Trophoblast cell (in vitro differentiated cells and primary cell): ENCODE measurements around the gene ZIC2.

ENCODE experiments used
- DNase-seq, 2 donors: peaks; one replicate each; pipeline ENCODE4 v3.0.0-alpha.2; 2016
- H2AFZ ChIP-seq: 2 replicates; pipeline ENCODE4 v1.6.1; 2013; ENCODE audit warnings: low read length, moderate library complexity, mild to moderate bottlenecking; ENCODE audit not compliant: insufficient read depth, poor library complexity
- H2AK5ac ChIP-seq: 2 replicates; pipeline ENCODE4 v1.6.1; 2013; ENCODE audit warnings: mild to moderate bottlenecking, low read length
- H2BK120ac ChIP-seq: 2 replicates; pipeline ENCODE4 v1.6.1; 2013; ENCODE audit warnings: low read length, mild to moderate bottlenecking, moderate library complexity; ENCODE audit not compliant: insufficient read depth, poor library complexity
- H2BK12ac ChIP-seq: 2 replicates; pipeline ENCODE4 v1.6.1; 2013; ENCODE audit warnings: mild to moderate bottlenecking, low read length, moderate library complexity
- H2BK5ac ChIP-seq: 2 replicates; pipeline ENCODE4 v1.6.1; 2013; ENCODE audit warnings: low read length, low read depth, moderate library complexity, mild to moderate bottlenecking; ENCODE audit not compliant: poor library complexity
- H3K14ac ChIP-seq: 2 replicates; pipeline ENCODE4 v1.6.1; 2013; ENCODE audit warnings: mild to moderate bottlenecking, low read length
- H3K18ac ChIP-seq: 2 replicates; pipeline ENCODE4 v1.6.1; 2013; ENCODE audit warnings: mild to moderate bottlenecking, low read length
- H3K23ac ChIP-seq: 2 replicates; pipeline ENCODE4 v1.6.1; 2013; ENCODE audit warnings: low read length
- H3K27ac ChIP-seq: 2 replicates; pipeline ENCODE4 v1.5.1; 2013; ENCODE audit warnings: low read depth, mild to moderate bottlenecking, inconsistent platforms, low read length, moderate library complexity
- H3K27me3 ChIP-seq: 2 replicates; pipeline ENCODE4 v1.6.1; 2013; ENCODE audit warnings: inconsistent platforms, mild to moderate bottlenecking, low read length, moderate library complexity; ENCODE audit not compliant: insufficient read depth
- H3K36me3 ChIP-seq, 2 experiments: 1 replicate in 1 of 2; 2 replicates in 1 of 2; pipeline ENCODE4 v1.6.1; 2013; ENCODE audit warnings: low read length in 2 of 2, mild to moderate bottlenecking in 2 of 2, moderate library complexity in 1 of 2; ENCODE audit not compliant: insufficient read depth in 2 of 2, control insufficient read depth in 1 of 2
- H3K4ac ChIP-seq: 2 replicates; pipeline ENCODE4 v1.6.1; 2013; ENCODE audit warnings: low read depth, mild to moderate bottlenecking, low read length, moderate library complexity
- H3K4me1 ChIP-seq, 2 experiments: 1 replicate in 1 of 2; 2 replicates in 1 of 2; pipeline ENCODE4 v1.6.1; 2013; ENCODE audit warnings: low read length in 2 of 2, mild to moderate bottlenecking in 2 of 2, moderate library complexity in 1 of 2; ENCODE audit not compliant: insufficient read depth in 2 of 2, control insufficient read depth in 1 of 2
- H3K4me2 ChIP-seq: 2 replicates; pipeline ENCODE4 v1.6.1; 2013; ENCODE audit warnings: inconsistent platforms, mild to moderate bottlenecking, low read length, moderate library complexity
- H3K4me3 ChIP-seq: 2 replicates; pipeline ENCODE4 v1.5.1; 2013; ENCODE audit warnings: mild to moderate bottlenecking, low read depth, low read length, inconsistent platforms
- H3K79me1 ChIP-seq: one replicate; pipeline ENCODE4 v1.6.1; 2013; ENCODE audit warnings: low read length
- H3K79me2 ChIP-seq: 2 replicates; pipeline ENCODE4 v1.6.1; 2013; ENCODE audit warnings: low read length, mild to moderate bottlenecking; ENCODE audit not compliant: control insufficient read depth, insufficient read depth, poor library complexity
- H3K9ac ChIP-seq: 2 replicates; pipeline ENCODE4 v1.6.1; 2013; ENCODE audit warnings: mild to moderate bottlenecking, low read length
- H3K9me3 ChIP-seq: 2 replicates; pipeline ENCODE4 v1.6.1; 2013; ENCODE audit warnings: low read depth, mild to moderate bottlenecking, control low read depth, inconsistent platforms, low read length; ENCODE audit not compliant: insufficient read depth
- H4K12ac ChIP-seq: 2 replicates; pipeline ENCODE4 v1.6.1; 2013; ENCODE audit warnings: low read depth, mild to moderate bottlenecking, low read length, moderate library complexity
- H4K8ac ChIP-seq: 2 replicates; pipeline ENCODE4 v1.6.1; 2013; ENCODE audit warnings: low read depth, mild to moderate bottlenecking, low read length, moderate library complexity
- H4K91ac ChIP-seq: one replicate; pipeline ENCODE4 v1.6.1; 2013; ENCODE audit warnings: low read depth, mild to moderate bottlenecking, low read length, moderate library complexity
- whole genome bisulfite sequencing: extraction: QIAGEN DNeasy Blood & Tissue Kit; methylation state at CpG from one replicate; pipeline ENCODE4 v1.1.7; 2013; ENCODE audit warnings: missing lambda C conversion rate; ENCODE audit not compliant: insufficient read length, insufficient coverage; ENCODE audit errors: extremely low coverage; 5-methylcytosine and 5-hydroxymethylcytosine counted together

ZIC2 gene

DNA sequence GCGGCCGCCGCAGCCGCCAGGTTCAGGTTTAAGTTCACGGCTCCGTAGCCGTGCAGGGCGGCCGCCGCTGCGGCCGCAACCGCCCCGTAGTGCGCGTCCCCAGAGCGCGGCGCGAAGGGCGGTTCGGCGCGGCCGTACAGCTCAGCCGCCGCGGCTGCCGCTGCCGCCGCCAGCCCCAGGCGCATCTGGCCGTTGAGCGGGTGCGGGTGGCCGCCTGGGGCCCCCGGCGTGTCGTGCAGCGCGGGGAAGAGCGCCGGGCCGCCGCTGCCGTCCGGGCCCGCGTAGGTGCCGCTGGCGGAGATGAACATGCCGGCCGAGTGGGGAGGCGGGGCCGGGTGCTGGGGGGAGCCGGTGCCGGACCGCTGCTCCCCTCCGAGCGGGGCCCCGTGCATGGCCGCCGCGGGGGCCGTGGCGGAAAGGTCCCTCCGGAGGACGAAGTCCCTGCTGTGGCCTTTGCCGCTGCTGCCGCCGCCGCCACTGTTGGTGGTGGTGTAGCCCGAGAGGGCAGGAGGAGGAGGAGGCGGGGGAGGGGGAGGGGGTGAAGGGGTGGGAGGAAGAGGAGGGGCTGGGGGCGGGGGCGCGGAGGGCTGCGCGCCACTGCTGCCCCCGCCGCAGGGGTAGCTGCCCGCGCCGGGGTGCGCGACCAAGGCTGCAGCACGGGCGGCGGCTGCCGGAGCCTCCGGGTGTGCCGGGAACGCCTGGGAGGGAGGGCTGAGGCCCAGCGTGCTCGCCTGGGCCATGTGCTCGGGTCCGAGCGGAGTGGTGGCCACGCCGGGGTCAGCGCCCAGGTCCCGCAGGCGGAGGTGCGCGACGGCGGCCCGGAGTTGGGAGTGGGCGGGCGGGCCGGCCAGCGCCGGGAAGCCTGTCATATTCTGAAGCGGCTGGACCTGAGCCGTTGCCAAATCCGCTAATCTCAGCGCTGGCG lies 10.7 kb upstream of the ZIC2 start:
- no peak overlapping the region for H2BK12ac ChIP-seq
- H4K8ac ChIP-seq, result no peak overlapping the region
- no peak overlapping the region for H4K91ac ChIP-seq
- WGBS, result no CpG with 5 or more reads among the region's 118 CpGs
- peak overlapping the region; percentile 65 for H3K4me2 ChIP-seq
- H2BK5ac ChIP-seq, result no peak overlapping the region
- no peak overlapping the region for H3K27ac ChIP-seq
- no peak overlapping the region for H2BK120ac ChIP-seq
- H3K14ac ChIP-seq, result no peak overlapping the region
- H2AFZ ChIP-seq, result peak overlapping the region; percentile 10
- no peaks in the 10 kb centered on the region for H3K79me2 ChIP-seq
- H3K23ac ChIP-seq, result no peak overlapping the region
- DNase-seq, result peak in 1 of 2 donors; percentile 47
- no peak overlapping the region for H3K9ac ChIP-seq
- no peak overlapping the region for H3K4me3 ChIP-seq
- peaks cover 14 to 15% of the 10 kb centered on the region in 2 experiments for H3K4me1 ChIP-seq
- no peak overlapping the region for H3K18ac ChIP-seq
- H3K36me3 ChIP-seq, result no peaks in the 10 kb centered on the region
- H3K27me3 ChIP-seq, result peaks cover 70% of the 10 kb centered on the region
- H3K4ac ChIP-seq, result no peak overlapping the region
- H2AK5ac ChIP-seq, result no peak overlapping the region
- H3K79me1 ChIP-seq, result no peaks in the 10 kb centered on the region
- no peak overlapping the region for H4K12ac ChIP-seq
- H3K9me3 ChIP-seq, result peaks cover 6% of the 10 kb centered on the region

DNA sequence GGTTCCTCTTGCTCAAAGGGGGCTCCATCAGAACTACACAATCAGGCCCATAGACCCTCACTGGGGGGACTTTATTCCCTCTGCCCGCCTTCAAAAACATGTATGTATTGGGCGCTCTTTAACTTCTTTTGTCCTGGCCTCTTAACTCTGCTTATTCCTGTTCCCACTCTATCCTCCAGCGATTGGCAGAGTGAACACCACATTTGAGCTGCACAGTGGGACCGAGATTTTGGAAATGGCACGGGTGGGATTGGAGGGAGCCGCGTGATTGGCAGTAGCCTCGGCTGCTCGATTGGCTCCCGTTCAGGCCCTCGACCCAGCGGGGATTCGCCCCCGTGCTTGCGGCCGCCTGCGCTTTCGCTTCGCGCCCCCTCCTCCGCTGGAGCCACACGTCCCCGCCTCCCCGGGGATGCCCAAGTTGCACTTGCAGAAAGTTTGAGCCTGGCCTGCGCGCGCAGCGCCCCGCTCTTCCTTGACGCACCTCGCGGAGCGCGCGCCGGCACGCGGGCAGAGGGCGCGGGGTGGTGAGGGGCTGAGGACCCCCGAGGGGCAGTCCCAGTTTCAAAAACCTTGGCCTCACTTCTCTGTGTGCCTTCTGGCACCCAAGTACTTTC lies 9.9 kb upstream of the ZIC2 start, which contains the start of gene ZIC5:
Gene ZIC5, minus strand, starts transcription at position 192 of the 614 bp plus-strand sequence. Its CDS starts 164 bp downstream, at position 28.
- no peaks in the 10 kb centered on the region for H3K79me1 ChIP-seq
- H2BK120ac ChIP-seq, result no peak within 1 kb of the TSS
- WGBS, result no CpG with 5 or more reads among the region's 41 CpGs

DNA sequence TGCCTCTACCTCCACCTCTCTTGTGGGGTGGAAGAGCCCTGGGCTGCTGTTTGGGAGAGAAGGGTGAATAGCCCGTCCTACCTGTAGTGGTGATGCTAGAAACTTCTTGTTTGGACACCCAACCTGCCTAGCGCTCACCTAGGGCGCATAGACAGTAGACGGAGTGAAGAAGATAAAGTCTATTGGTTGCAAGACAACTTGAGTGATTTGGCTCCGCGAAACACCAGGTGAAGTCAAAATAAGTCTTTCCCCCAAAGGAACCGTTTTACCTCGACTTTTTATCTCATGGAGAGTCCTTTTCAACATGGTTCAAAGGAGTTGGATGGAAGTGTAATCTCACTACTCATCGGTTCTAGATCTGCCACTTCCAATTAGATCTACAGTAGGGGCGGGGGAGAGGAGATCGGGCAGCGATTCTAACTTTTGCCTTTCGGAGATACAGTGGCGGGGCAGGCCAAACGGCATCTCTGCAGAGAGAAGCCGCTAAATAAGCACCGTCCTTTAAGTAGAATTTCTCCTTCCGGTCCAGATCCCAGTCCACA lies 9.3 kb upstream of the ZIC2 start:
- H2BK120ac ChIP-seq, result no peak overlapping the region
- H2BK12ac ChIP-seq, result no peak overlapping the region
- H4K8ac ChIP-seq, result no peak overlapping the region
- H2AFZ ChIP-seq, result no peak overlapping the region
- no peak overlapping the region for H4K91ac ChIP-seq
- no peaks in the 10 kb centered on the region for H3K36me3 ChIP-seq
- no CpG with 5 or more reads among the region's 18 CpGs for WGBS
- DNase-seq, result no peak
- no peak overlapping the region for H3K4me3 ChIP-seq
- H3K79me1 ChIP-seq, result no peaks in the 10 kb centered on the region
- peaks cover 78% of the 10 kb centered on the region for H3K27me3 ChIP-seq
- no peak overlapping the region for H3K18ac ChIP-seq
- no peak overlapping the region for H3K14ac ChIP-seq
- no peaks in the 10 kb centered on the region for H3K79me2 ChIP-seq
- H3K9ac ChIP-seq, result no peak overlapping the region
- H3K4me2 ChIP-seq, result no peak overlapping the region
- H3K4ac ChIP-seq, result no peak overlapping the region
- no peak overlapping the region for H4K12ac ChIP-seq
- peaks cover 6% of the 10 kb centered on the region for H3K9me3 ChIP-seq
- no peak overlapping the region for H2AK5ac ChIP-seq
- H3K4me1 ChIP-seq, result peaks cover 14 to 15% of the 10 kb centered on the region in 2 experiments
- no peak overlapping the region for H3K23ac ChIP-seq
- H3K27ac ChIP-seq, result no peak overlapping the region
- H2BK5ac ChIP-seq, result no peak overlapping the region

More for the DNA sequence above, 9.9 kb upstream of the ZIC2 start, which contains the start of gene ZIC5:
- Histone ChIP-seq H3K4me3 (no peak within 1 kb of the TSS), H2AFZ (peak within 1 kb of the TSS; percentile 10), H3K27ac (no peak within 1 kb of the TSS), H3K18ac (no peak within 1 kb of the TSS), H3K79me2 (no peaks in the 10 kb centered on the region), H2BK5ac (no peak within 1 kb of the TSS), H3K4me2 (peak within 1 kb of the TSS; percentile 65), H3K14ac (no peak within 1 kb of the TSS), H4K91ac (no peak within 1 kb of the TSS), H3K9me3 (peaks cover 6% of the 10 kb centered on the region), H2AK5ac (no peak within 1 kb of the TSS), H3K4me1 (peaks cover 14 to 15% of the 10 kb centered on the region in 2 experiments), H3K4ac (no peak within 1 kb of the TSS), H4K12ac (no peak within 1 kb of the TSS), H4K8ac (no peak within 1 kb of the TSS), H3K36me3 (no peaks in the 10 kb centered on the region), H3K23ac (no peak within 1 kb of the TSS), H2BK12ac (no peak within 1 kb of the TSS), H3K9ac (no peak within 1 kb of the TSS), H3K27me3 (peaks cover 76% of the 10 kb centered on the region)
- DNase-seq, result no peak

DNA sequence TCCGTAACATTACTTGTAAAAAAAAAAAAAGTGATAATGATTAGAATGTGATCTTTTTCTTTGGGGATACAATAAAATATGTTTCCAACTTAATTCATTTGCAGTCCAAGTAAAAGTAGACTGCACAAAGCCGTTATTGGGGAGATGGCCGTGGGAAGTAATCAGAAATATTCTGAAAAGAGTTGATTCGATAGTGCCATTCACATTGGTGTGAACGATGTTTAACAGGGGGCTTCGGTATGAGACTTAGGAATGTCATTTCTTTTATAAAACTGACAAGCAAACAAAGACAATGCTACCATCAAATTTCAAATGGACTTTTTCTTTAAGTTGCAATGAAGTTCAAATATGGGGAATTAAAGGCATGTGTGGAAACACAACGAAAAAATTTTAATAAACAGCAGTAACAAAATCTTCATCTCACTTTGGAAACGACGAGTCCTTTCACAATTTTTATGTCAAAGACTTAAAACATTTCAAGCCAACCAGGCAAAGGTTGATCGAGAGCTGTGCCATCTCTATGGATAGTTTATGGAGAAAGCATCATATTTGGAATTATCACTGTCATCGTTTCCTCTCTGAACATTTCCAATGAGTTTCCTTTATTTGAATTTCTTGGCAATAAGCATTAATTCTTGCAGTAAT lies 8.3 kb upstream of the ZIC2 start:
- H3K36me3 ChIP-seq, result no peaks in the 10 kb centered on the region

More for the DNA sequence above, 8.3 kb upstream of the ZIC2 start:
- Histone ChIP-seq H3K4ac (no peak overlapping the region), H2BK12ac (no peak overlapping the region), H4K8ac (no peak overlapping the region), H3K79me2 (no peaks in the 10 kb centered on the region), H3K4me1 (peaks cover 12 to 14% of the 10 kb centered on the region in 2 experiments), H3K23ac (no peak overlapping the region), H3K18ac (no peak overlapping the region), H3K27ac (no peak overlapping the region), H2AFZ (no peak overlapping the region), H2AK5ac (no peak overlapping the region), H3K4me3 (no peak overlapping the region), H2BK120ac (no peak overlapping the region), H3K79me1 (no peaks in the 10 kb centered on the region), H3K9me3 (peaks cover 6% of the 10 kb centered on the region), H3K27me3 (peaks cover 78% of the 10 kb centered on the region), H3K9ac (no peak overlapping the region), H3K4me2 (no peak overlapping the region), H3K14ac (no peak overlapping the region), H2BK5ac (no peak overlapping the region), H4K91ac (no peak overlapping the region), H4K12ac (no peak overlapping the region)
- WGBS, result no CpG with 5 or more reads among the region's 11 CpGs
- no peak for DNase-seq
